GM23248 (cell line): Measurements from ENCODE around the gene ULK3.

ENCODE experiments used
- EZH2 ChIP-seq: fragments of 200-600 bp; sonication (generic); IDR thresholded peaks from 2 replicates; pipeline ENCODE4 v1.6.1; 2018; ENCODE audit warnings: antibody characterized with exemption, mild to moderate bottlenecking; ENCODE audit not compliant: insufficient read depth, poor library complexity, severe bottlenecking
- EZH2phosphoT487 ChIP-seq: fragments of 200-600 bp; sonication (generic); IDR thresholded peaks from 2 replicates; pipeline ENCODE4 v1.6.1; 2018; ENCODE audit warnings: antibody characterized with exemption, moderate library complexity, mild to moderate bottlenecking, low read depth; ENCODE audit not compliant: insufficient read depth

- TF ChIP-seq EZH2 (no peak), EZH2phosphoT487 (no peak)
Observed at GRCh38 chr15:74794970-74795349, 48.0 kb downstream of the ULK3 start.
